Measurements from ENCODE around the gene C5orf46.

Gene C5orf46

DNA sequence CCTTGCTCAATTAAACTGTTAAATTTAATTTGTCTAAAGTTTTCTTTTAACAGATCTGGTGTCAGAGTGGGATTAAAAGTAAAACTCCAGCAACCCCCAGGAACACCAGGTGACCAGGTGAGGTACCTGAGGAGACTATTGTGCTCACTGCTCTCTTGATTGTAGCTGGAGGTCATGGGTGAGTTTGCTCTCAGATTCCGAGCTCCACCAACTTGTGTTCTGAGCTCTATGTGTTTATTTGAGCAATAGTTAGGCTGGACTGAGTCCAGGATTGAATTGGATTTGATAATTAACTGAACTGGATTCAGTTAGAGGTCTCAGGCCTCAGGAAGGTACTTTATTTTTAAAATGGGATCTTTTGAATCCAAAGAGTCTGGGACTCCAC, 45.7 kb downstream of the C5orf46 start:
- TF ChIP-seq, protein P1, sequence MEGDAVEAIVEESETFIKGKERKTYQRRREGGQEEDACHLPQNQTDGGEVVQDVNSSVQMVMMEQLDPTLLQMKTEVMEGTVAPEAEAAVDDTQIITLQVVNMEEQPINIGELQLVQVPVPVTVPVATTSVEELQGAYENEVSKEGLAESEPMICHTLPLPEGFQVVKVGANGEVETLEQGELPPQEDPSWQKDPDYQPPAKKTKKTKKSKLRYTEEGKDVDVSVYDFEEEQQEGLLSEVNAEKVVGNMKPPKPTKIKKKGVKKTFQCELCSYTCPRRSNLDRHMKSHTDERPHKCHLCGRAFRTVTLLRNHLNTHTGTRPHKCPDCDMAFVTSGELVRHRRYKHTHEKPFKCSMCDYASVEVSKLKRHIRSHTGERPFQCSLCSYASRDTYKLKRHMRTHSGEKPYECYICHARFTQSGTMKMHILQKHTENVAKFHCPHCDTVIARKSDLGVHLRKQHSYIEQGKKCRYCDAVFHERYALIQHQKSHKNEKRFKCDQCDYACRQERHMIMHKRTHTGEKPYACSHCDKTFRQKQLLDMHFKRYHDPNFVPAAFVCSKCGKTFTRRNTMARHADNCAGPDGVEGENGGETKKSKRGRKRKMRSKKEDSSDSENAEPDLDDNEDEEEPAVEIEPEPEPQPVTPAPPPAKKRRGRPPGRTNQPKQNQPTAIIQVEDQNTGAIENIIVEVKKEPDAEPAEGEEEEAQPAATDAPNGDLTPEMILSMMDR (IDR thresholded peaks at IDR 0.05; ENCODE audit: low read depth, low read length) = no peak
- in situ Hi-C loops (cut with HindIII; ENCODE audit: low sequenced_read_pairs) = no loop called here
- H3K4me3 ChIP-seq (ENCODE audit: low read depth, low read length) = no peak overlapping the region
- DNase-seq (ENCODE audit: low read depth, low spot score) = no peak

DNA sequence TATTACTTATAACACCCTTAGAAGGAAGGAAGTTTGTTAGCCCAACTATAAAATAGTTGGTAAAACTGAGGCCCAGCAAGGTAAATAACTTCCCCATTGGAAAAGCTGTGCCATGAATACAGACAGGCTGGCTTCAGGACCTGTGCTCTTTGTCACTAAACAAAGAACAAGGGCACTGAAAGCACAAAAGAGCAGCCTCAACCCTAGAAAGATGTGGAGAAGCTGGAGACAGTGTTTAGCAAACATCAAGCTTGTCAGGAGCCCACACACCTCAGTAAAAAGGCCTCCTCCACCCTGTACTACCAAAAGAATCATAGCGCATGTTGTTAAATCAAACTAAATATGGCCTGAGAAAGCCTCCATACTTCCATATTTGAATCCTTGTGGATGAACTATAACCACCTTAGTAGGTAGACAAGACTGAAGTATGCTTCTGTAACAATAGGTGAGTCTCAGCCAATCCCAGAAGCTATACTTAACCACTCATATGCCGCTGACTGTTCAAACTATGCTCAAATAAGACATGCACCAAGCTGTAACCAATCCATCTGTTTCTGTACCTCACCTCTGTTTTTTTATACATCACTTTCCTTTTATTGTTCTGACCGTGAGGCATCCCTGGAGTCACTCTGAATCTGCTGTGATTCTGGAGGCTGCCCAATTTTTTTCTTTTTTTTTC, 46.2 kb downstream of the C5orf46 start:
- H3K4me3 ChIP-seq (ENCODE audit: low read depth, low read length) = no peak overlapping the region
- in situ Hi-C loops (cut with HindIII; ENCODE audit: low sequenced_read_pairs) = no loop called here
- TF ChIP-seq, protein P1 (IDR thresholded peaks at IDR 0.05; ENCODE audit: low read depth, low read length) = no peak
- no peak for DNase-seq (ENCODE audit: low read depth, low spot score)

DNA sequence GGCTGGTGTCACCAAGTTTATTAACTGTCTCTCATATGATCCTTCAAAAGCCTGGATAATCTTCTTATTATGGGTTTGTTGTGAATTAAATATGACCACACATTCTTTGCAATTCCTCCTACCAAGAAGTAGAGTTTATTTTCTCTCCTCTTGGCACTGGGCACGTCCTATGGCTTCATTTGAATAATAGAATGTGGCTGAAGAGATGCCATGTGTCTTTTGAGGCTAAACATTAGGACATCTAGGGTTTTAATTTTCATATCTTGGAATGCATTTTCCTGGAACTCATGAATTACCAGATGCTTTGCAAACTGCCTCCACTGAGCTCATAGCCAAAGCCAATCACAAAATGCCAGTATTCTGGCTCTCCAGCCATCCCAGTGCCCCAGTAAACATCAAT, 47.8 kb downstream of the C5orf46 start:
- no peak for DNase-seq (ENCODE audit: low read depth, low spot score)
- TF ChIP-seq, protein P1 (IDR thresholded peaks at IDR 0.05; ENCODE audit: low read depth, low read length) = no peak
- H3K4me3 ChIP-seq (ENCODE audit: low read depth, low read length) = no peak overlapping the region
- in situ Hi-C loops (cut with HindIII; ENCODE audit: low sequenced_read_pairs) = no loop called here

- no peak overlapping the region for H3K4me3 ChIP-seq (ENCODE audit: low read depth, low read length)
- in situ Hi-C loops (cut with HindIII; ENCODE audit: low sequenced_read_pairs) = no loop called here
- TF ChIP-seq, protein P1 (IDR thresholded peaks at IDR 0.05; ENCODE audit: low read depth, low read length) = peak; percentile 83
- DNase-seq (ENCODE audit: low read depth, low spot score) = peak; percentile 65
These were observed 48.8 kb downstream of the C5orf46 start for GRCh38 chr5:147857302-147858129.

DNA sequence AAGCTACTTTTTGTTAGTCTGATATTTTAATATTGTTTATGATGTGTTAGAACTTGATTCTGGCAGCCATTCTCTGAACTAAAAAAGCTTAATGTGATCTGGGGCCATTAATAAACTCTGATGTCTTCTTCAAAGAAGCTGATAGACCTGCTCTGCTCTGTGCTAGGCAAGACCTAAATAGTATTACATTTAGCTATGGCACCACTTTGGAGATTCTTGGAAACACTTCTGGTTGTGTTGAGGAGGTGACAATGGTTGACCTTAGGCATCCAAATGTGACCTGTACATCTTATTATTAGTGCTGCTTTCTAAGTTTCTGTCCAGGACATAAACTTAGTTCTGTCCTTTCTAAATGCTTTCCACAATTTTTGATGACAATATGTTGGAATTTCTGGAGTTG, 49.5 kb downstream of the C5orf46 start:
- H3K4me3 ChIP-seq (ENCODE audit: low read depth, low read length) = no peak overlapping the region
- no peak for DNase-seq (ENCODE audit: low read depth, low spot score)
- in situ Hi-C loops (cut with HindIII; ENCODE audit: low sequenced_read_pairs) = no loop called here
- TF ChIP-seq, protein P1 (IDR thresholded peaks at IDR 0.05; ENCODE audit: low read depth, low read length) = no peak

DNA sequence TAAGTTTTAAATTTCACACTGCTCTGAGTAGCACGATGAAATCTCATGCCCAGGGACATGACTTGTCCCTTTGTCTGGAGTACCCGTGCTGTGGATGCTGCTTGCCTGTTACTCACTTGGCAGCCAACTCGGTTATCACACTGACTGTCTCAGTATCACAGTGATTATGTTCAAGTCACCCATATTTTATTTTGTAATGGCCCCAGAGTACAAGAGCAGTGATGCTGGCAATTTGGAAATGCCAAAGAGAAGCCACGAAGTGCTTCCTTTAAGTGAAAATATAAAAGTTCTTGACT, 50.6 kb downstream of the C5orf46 start:
- TF ChIP-seq, protein P1 (IDR thresholded peaks at IDR 0.05; ENCODE audit: low read depth, low read length) = no peak
- in situ Hi-C loops (cut with HindIII; ENCODE audit: low sequenced_read_pairs) = no loop called here
- H3K4me3 ChIP-seq (ENCODE audit: low read depth, low read length) = no peak overlapping the region
- DNase-seq (ENCODE audit: low read depth, low spot score) = no peak

Measured in astrocyte of the spinal cord (primary cell).